SU-DHL-6 (cell line): Measurements from ENCODE around the gene CCNL1.

ENCODE experiments used
- H2AFZ ChIP-seq: fragments of 200-600 bp; sonication (generic); 2 replicates; pipeline ENCODE4 v1.6.1; 2014; ENCODE audit warnings: low read depth, mild to moderate bottlenecking, moderate library complexity, mixed read lengths, antibody characterized with exemption, low read length; ENCODE audit not compliant: severe bottlenecking
- H3F3A ChIP-seq: fragments of 200-600 bp; shearing (Covaris generic); 2 replicates; pipeline ENCODE4 v1.6.0; 2016; ENCODE audit warnings: antibody characterized with exemption, mild to moderate bottlenecking; ENCODE audit not compliant: insufficient read depth
- H3K27ac ChIP-seq: fragments of 200-600 bp; sonication (generic); 2 replicates; pipeline ENCODE4 v1.5.1; 2016; ENCODE audit warnings: low read depth, mild to moderate bottlenecking, low read length, moderate library complexity, mixed read lengths
- H3K27me3 ChIP-seq: fragments of 200-600 bp; sonication (generic), shearing (Covaris generic); 2 replicates; pipeline ENCODE4 v1.6.0; 2014; ENCODE audit warnings: mild to moderate bottlenecking, low read length
- H3K36me3 ChIP-seq: fragments of 200-600 bp; sonication (generic); 2 replicates; pipeline ENCODE4 v1.6.1; 2014; ENCODE audit warnings: mild to moderate bottlenecking, low read length, mixed read lengths
- H3K4me2 ChIP-seq: fragments of 300-600, 200-600 bp; shearing (Covaris generic), sonication (generic); 2 replicates; pipeline ENCODE4 v1.6.0; 2014; ENCODE audit warnings: low read length, low read depth, mild to moderate bottlenecking; ENCODE audit not compliant: poor library complexity, severe bottlenecking
- H3K4me3 ChIP-seq: fragments of 200-600 bp; sonication (generic); 2 replicates; pipeline ENCODE4 v1.5.1; 2014; ENCODE audit warnings: antibody characterized with exemption, low read length, mild to moderate bottlenecking, mixed read lengths; ENCODE audit not compliant: insufficient read depth, poor library complexity, severe bottlenecking
- H3K79me2 ChIP-seq: fragments of 200-600 bp; sonication (generic); 2 replicates; pipeline ENCODE4 v1.6.1; 2014; ENCODE audit warnings: mild to moderate bottlenecking, low read length, moderate library complexity; ENCODE audit not compliant: insufficient read depth
- H3K9ac ChIP-seq: fragments of 200-600 bp; sonication (generic); 2 replicates; pipeline ENCODE4 v1.7.0; 2014; ENCODE audit warnings: mild to moderate bottlenecking, low read length
- H3K9me2 ChIP-seq: fragments of 200-600 bp; sonication (generic); replicated peaks from 2 replicates; pipeline ENCODE4 v1.6.1; 2014; ENCODE audit warnings: low read length; ENCODE audit not compliant: insufficient read depth
- H3K9me3 ChIP-seq: fragments of 200-600 bp; sonication (generic); 2 replicates; pipeline ENCODE4 v1.6.1; 2014; ENCODE audit warnings: low read length, mixed read lengths; ENCODE audit not compliant: insufficient read depth
- H4K20me1 ChIP-seq: fragments of 200-600 bp; sonication (generic); 2 replicates; pipeline ENCODE4 v1.6.1; 2014; ENCODE audit warnings: low read depth, mild to moderate bottlenecking, antibody characterized with exemption, low read length, moderate library complexity, mixed read lengths
- EZH2phosphoT487 ChIP-seq: fragments of 200-600 bp; sonication (generic), shearing (Covaris generic); conservative IDR thresholded peaks from 2 replicates; pipeline ENCODE4 v1.6.1; 2018; ENCODE audit warnings: mild to moderate bottlenecking, antibody characterized with exemption, low read length, moderate library complexity, mixed read lengths
- TF ChIP-seq, protein P1 (sequence below): fragments of 200-600 bp; sonication (generic); IDR thresholded peaks from one replicate; pipeline ENCODE4 v1.5.1; 2017; ENCODE audit warnings: antibody characterized with exemption, mild to moderate bottlenecking, low read length, moderate library complexity; ENCODE audit not compliant: insufficient read depth, poor library complexity, severe bottlenecking

The CCNL1 gene

DNA sequence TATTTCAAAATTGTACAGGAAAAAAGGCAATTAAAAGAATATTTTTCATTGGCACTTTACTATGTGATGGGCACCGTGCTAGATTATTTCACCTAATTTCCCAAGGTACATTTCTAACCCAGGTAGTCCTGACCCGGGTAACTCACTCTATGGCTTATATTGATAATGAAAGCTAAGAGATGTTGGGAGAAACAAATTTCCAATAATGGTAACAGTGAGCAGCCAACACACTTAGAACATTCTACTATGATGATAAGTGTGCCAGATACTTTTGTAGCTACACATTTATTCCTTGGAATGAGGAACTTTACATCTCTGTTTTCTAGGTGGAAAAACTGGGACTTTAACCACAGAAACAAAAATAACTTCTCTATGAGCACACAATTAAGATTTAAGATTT lies 7.5 kb downstream of the CCNL1 start:
- TF ChIP-seq EZH2phosphoT487 = no peak
- TF ChIP-seq, protein P1, sequence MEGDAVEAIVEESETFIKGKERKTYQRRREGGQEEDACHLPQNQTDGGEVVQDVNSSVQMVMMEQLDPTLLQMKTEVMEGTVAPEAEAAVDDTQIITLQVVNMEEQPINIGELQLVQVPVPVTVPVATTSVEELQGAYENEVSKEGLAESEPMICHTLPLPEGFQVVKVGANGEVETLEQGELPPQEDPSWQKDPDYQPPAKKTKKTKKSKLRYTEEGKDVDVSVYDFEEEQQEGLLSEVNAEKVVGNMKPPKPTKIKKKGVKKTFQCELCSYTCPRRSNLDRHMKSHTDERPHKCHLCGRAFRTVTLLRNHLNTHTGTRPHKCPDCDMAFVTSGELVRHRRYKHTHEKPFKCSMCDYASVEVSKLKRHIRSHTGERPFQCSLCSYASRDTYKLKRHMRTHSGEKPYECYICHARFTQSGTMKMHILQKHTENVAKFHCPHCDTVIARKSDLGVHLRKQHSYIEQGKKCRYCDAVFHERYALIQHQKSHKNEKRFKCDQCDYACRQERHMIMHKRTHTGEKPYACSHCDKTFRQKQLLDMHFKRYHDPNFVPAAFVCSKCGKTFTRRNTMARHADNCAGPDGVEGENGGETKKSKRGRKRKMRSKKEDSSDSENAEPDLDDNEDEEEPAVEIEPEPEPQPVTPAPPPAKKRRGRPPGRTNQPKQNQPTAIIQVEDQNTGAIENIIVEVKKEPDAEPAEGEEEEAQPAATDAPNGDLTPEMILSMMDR = no peak
- Histone ChIP-seq H3K9me2 (no peaks in the 10 kb centered on the region), H3K27ac (no peak overlapping the region), H3K27me3 (no peaks in the 10 kb centered on the region), H3K4me2 (no peak overlapping the region), H3K4me3 (no peak overlapping the region), H3K9ac (no peak overlapping the region), H3K79me2 (peaks cover 63% of the 10 kb centered on the region), H3K36me3 (peaks cover 99% of the 10 kb centered on the region), H4K20me1 (peaks cover 86% of the 10 kb centered on the region), H2AFZ (no peak overlapping the region), H3F3A (peaks cover 87% of the 10 kb centered on the region), H3K9me3 (no peaks in the 10 kb centered on the region)

DNA sequence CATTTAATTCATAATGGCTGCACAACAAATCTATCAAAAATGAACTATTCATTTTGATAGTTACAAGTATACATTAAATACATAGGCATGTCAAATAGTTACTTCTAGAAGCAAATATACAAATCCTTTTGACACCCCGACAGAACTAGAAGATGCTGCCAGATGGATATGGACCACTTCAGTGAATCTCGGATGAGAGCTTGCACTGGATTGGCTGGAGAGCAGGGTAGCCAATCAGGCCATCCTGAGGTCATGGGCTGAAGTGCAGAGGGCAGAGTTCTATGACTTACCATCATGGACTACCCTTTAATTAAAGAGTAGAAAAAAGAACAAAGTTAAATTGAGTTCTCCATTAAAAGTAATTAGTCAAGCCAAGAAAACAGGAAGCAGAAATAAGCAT lies 8.3 kb downstream of the CCNL1 start:
- Histone ChIP-seq H3K4me3 (no peak overlapping the region), H3K9me2 (no peaks in the 10 kb centered on the region), H3K36me3 (peaks cover 99% of the 10 kb centered on the region), H3K27ac (no peak overlapping the region), H3F3A (peaks cover 88% of the 10 kb centered on the region), H3K4me2 (no peak overlapping the region), H3K9ac (no peak overlapping the region), H4K20me1 (peaks cover 78% of the 10 kb centered on the region), H3K79me2 (peaks cover 55% of the 10 kb centered on the region), H2AFZ (no peak overlapping the region), H3K27me3 (no peaks in the 10 kb centered on the region), H3K9me3 (no peaks in the 10 kb centered on the region)
- no peak for TF ChIP-seq EZH2phosphoT487
- TF ChIP-seq, protein P1 = no peak

DNA sequence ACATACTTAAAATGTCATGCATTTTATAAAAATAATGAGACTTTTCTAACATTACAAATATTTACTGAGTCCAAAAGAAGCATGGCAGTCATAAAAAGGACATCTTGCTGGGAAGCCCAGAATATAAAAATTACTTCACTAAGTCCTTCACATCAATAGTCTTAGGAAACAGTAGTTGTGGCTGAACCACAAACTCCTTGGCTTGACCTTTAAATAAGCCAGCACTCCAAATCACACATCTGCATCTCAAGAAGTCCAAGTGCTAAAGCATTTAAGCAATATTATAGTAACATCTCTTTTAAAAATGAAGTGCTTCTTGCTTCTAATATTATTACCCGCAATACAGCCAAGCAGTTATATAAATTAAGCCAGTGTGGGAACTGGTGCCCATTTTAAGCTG lies 8.8 kb downstream of the CCNL1 start:
- no peak overlapping the region for H3K4me2 ChIP-seq
- no peak overlapping the region for H3K9ac ChIP-seq
- H3K79me2 ChIP-seq = peaks cover 50% of the 10 kb centered on the region
- H3K27ac ChIP-seq = no peak overlapping the region
- peaks cover 73% of the 10 kb centered on the region for H4K20me1 ChIP-seq
- H3K4me3 ChIP-seq = no peak overlapping the region
- peaks cover 88% of the 10 kb centered on the region for H3F3A ChIP-seq
- H3K27me3 ChIP-seq = no peaks in the 10 kb centered on the region
- no peak overlapping the region for H2AFZ ChIP-seq
- H3K9me2 ChIP-seq = no peaks in the 10 kb centered on the region
- TF ChIP-seq, protein P1 = no peak
- no peak for TF ChIP-seq EZH2phosphoT487
- peaks cover 98% of the 10 kb centered on the region for H3K36me3 ChIP-seq
- H3K9me3 ChIP-seq = no peaks in the 10 kb centered on the region
